GM12878 (cell line): ENCODE measurements around the gene PRDM12. TPM values are rescaled to one million over a fixed set of nuclear protein-coding genes. Genes with fewer than 3 reads are reported as not detected.

Source experiments
- ATAC-seq: fragments of 200-7000 bp; cut with Tn5 transposase; 3 replicates; pipeline ENCODE4 v1.9.1; 2020; ENCODE audit warnings: mild to moderate bottlenecking, moderate library complexity
- BruUV-seq: library from RNA; stranded (reverse); fragments of 400-500 nt; replicated peaks from 2 replicates; lab custom pipeline; 2021; lab: Mats Ljungman, UMichigan
- CTCF ChIA-PET: fragments of 300-600 bp; sonication (Branson Sonifier 250); formaldehyde crosslinking; extraction: SDS; loops from one replicate; lab custom pipeline; 2021; ENCODE audit warnings: inconsistent platforms; lab: Yijun Ruan, JAX
- POLR2A ChIA-PET: fragments of 350-600 bp; formaldehyde crosslinking; extraction: SDS; loops from one replicate; lab custom pipeline; 2021; ENCODE audit warnings: inconsistent platforms; lab: Charles Lee
- RAD21 ChIA-PET: fragments of 300-600 bp; sonication (Branson Sonifier 250); formaldehyde crosslinking; loops from one replicate; lab custom pipeline; 2023; ENCODE audit warnings: antibody characterized with exemption; ENCODE audit not compliant: unreplicated experiment; lab: Charles Lee
- SMC1A ChIA-PET: fragments of 300-600 bp; sonication (Branson Sonifier 250); formaldehyde crosslinking; loops from one replicate; lab custom pipeline; 2023; ENCODE audit not compliant: unreplicated experiment, uncharacterized antibody; lab: Charles Lee
- DNase-seq: peaks from one replicate; pipeline ENCODE4 v3.0.0-alpha.2; 2011; ENCODE audit warnings: low read depth, low spot score
- FAIRE-seq: peaks from 3 replicates; lab custom pipeline; 2011; peaks lifted over from hg19 to GRCh38; lab: Jason Lieb, UNC
- H2AFZ ChIP-seq: 2 replicates; pipeline ENCODE4 v1.6.0; 2011; ENCODE audit warnings: low read depth, low read length, control low read depth; ENCODE audit not compliant: control insufficient read depth
- H3K27ac ChIP-seq: 2 replicates; pipeline ENCODE4 v1.5.1; 2011; ENCODE audit warnings: control low read depth; ENCODE audit not compliant: control insufficient read depth, insufficient read depth
- H3K27me3 ChIP-seq, 2 experiments: replicated peaks in 1 of 2; 2 replicates each; pipeline versions ENCODE4 v1.6.0 to v1.6.1; 2011; ENCODE audit warnings: low read length in 1 of 2; ENCODE audit not compliant: control insufficient read depth in 2 of 2, insufficient read depth in 2 of 2
- H3K36me3 ChIP-seq, 2 experiments: 2 replicates each; pipeline ENCODE4 v1.5.1; 2011; ENCODE audit warnings: low read length in 1 of 2; ENCODE audit not compliant: control insufficient read depth in 2 of 2, insufficient read depth in 2 of 2
- H3K4me1 ChIP-seq: 2 replicates; pipeline ENCODE4 v1.6.1; 2011; ENCODE audit warnings: mild to moderate bottlenecking, low read length, moderate library complexity, mixed read lengths; ENCODE audit not compliant: control insufficient read depth, insufficient read depth
- H3K4me2 ChIP-seq: 2 replicates; pipeline ENCODE4 v1.6.0; 2011; ENCODE audit warnings: control low read depth; ENCODE audit not compliant: control insufficient read depth, insufficient read depth
- H3K4me3 ChIP-seq: fragments of 200-600 bp; sonication (generic); 2 replicates; pipeline ENCODE4 v1.5.1; 2016
- H3K79me2 ChIP-seq: 2 replicates; pipeline ENCODE4 v1.6.0; 2011; ENCODE audit warnings: low read length; ENCODE audit not compliant: control insufficient read depth, insufficient read depth
- H3K9ac ChIP-seq: 2 replicates; pipeline ENCODE4 v1.8.0; 2011; ENCODE audit warnings: low read length, control low read depth, mixed read lengths; ENCODE audit not compliant: control insufficient read depth, insufficient read depth
- H3K9me3 ChIP-seq: replicated peaks from 3 replicates; pipeline ENCODE4 v1.5.1; 2011; ENCODE audit warnings: mild to moderate bottlenecking, low read length; ENCODE audit not compliant: control insufficient read depth, insufficient read depth
- H4K20me1 ChIP-seq: 2 replicates; pipeline ENCODE4 v1.6.0; 2011; ENCODE audit not compliant: control insufficient read depth, insufficient read depth
- BMI1 ChIP-seq: fragments of 450-650 bp; IDR thresholded peaks from 2 replicates; pipeline ENCODE4 v1.6.1; 2016; ENCODE audit warnings: mild to moderate bottlenecking, moderate library complexity, borderline replicate concordance
- CREB1 ChIP-seq: IDR thresholded peaks from 2 replicates; pipeline ENCODE4 v1.6.1; 2012; ENCODE audit warnings: low read depth, mild to moderate bottlenecking, inconsistent platforms
- EED ChIP-seq: sonication (generic); IDR thresholded peaks from 2 replicates; pipeline ENCODE4 v1.6.1; 2016; ENCODE audit warnings: antibody characterized with exemption, low read depth
- KLF5 ChIP-seq: fragments of 450-650 bp; IDR thresholded peaks from 2 replicates; pipeline ENCODE4 v1.6.1; 2014; ENCODE audit warnings: mild to moderate bottlenecking; ENCODE audit not compliant: partially characterized antibody
- MTA3 ChIP-seq: IDR thresholded peaks from 2 replicates; pipeline ENCODE4 v1.6.1; 2012; ENCODE audit warnings: low read length, inconsistent platforms, borderline replicate concordance
- NBN ChIP-seq: fragments of 450-650 bp; IDR thresholded peaks from 2 replicates; pipeline ENCODE4 v1.6.1; 2016
- PKNOX1 ChIP-seq: fragments of 450-650 bp; IDR thresholded peaks from 2 replicates; pipeline ENCODE4 v1.6.1; 2016; ENCODE audit warnings: mild to moderate bottlenecking
- PML ChIP-seq: IDR thresholded peaks from 2 replicates; pipeline ENCODE4 v1.6.1; 2012; ENCODE audit warnings: low read length, inconsistent platforms
- TCF12 ChIP-seq: IDR thresholded peaks from 2 replicates; pipeline ENCODE4 v1.6.1; 2011; ENCODE audit warnings: low read depth, mild to moderate bottlenecking, low read length
- WGBS: methylation state at CpG from one replicate; pipeline ENCODE4 v1.1.6; 2016; ENCODE audit warnings: low lambda C conversion rate; ENCODE audit not compliant: insufficient replicate concordance, insufficient coverage; ENCODE audit errors: missing lambda C conversion rate; 5-methylcytosine and 5-hydroxymethylcytosine counted together
- in situ Hi-C: fragments of 300-500 bp; cut with MboI; formaldehyde crosslinking; loops from 9 replicates; pipeline ENCODE4 v1.14.3; 2018; ENCODE audit warnings: mixed read lengths
- intact Hi-C: fragments of 100-400 bp; cut with micrococcal nuclease; formaldehyde crosslinking; loops from one replicate; pipeline ENCODE4 v1.14.2; 2022; ENCODE audit not compliant: unreplicated experiment
- polyA plus RNA-seq, 11 experiments: library from polyadenylated mRNA; depleted of rRNA in 4 of 11; unstranded in 6 of 11; stranded (reverse) in 5 of 11; fragments of >200 nt; fragmentation: Nextera tagmentation in 4 of 11; fragmentation: Illumina TruSeq in 1 of 11; extraction: Ambion mirVana in 4 of 11; extraction: Trizol in 1 of 11; gene quantifications; 1 replicate in 1 of 11; 2 replicates in 10 of 11; pipeline versions ENCODE4 v1.2.1 to v1.2.3, GENCODE V29; 2011 to 2016; ENCODE audit warnings: inconsistent platforms in 2 of 11, missing spikeins in 2 of 11, low read depth in 1 of 11
- total RNA-seq, 4 experiments: library from RNA; depleted of rRNA in 3 of 4; stranded (reverse); fragments of >200 nt in 3 of 4; fragmentation: Illumina TruSeq in 1 of 4; extraction: Trizol in 1 of 4; gene quantifications; 2 replicates each; pipeline versions ENCODE4 v1.2.1 to v1.2.3, GENCODE V29; 2013 to 2021

PRDM12 gene
- total and polyA plus RNA-seq, 10 of the 15 experiments (the other 5 are each of a cell fraction or from before 2014, with no cell fraction given), result not detected

- TF ChIP-seq PKNOX1, result no peak
- TF ChIP-seq CREB1, result no peak
Measured at GRCh38 chr9:130630506-130631330, 33.7 kb upstream of the PRDM12 start (continued).

GRCh38 chr9:130631331-130632080 lies 32.9 kb upstream of the PRDM12 start:
- ChIA-PET POLR2A (no interaction called here), RAD21 (no interaction called here), SMC1A (no interaction called here), CTCF (no interaction called here)
- BruUV-seq, result no TSS peak
- H3K27ac ChIP-seq, result no peak overlapping the region
- in situ Hi-C loops (no loop called here), intact Hi-C loops (no loop called here)
- FAIRE-seq, result no peak
- 93% methylated on average over 22 of the region's 22 CpGs for WGBS
- no peak overlapping the region for H3K9ac ChIP-seq
- no peak overlapping the region for H3K4me3 ChIP-seq
- H3K27me3 ChIP-seq, result no peaks in the 10 kb centered on the region
- DNase-seq, result no peak
- H3K79me2 ChIP-seq, result no peaks in the 10 kb centered on the region
- H2AFZ ChIP-seq, result no peak overlapping the region
- no peak for TF ChIP-seq KLF5
- TF ChIP-seq PML, result no peak
- TF ChIP-seq NBN, result no peak
- TF ChIP-seq BMI1, result no peak
- TF ChIP-seq MTA3, result no peak
- no peak for TF ChIP-seq EED
- TF ChIP-seq TCF12, result no peak
- no peaks in the 10 kb centered on the region for H4K20me1 ChIP-seq
- no peaks in the 10 kb centered on the region for H3K4me1 ChIP-seq
- H3K36me3 ChIP-seq, result peaks cover 5 to 43% of the 10 kb centered on the region in 2 experiments; a peak in 3 of 4 replicates
- H3K4me2 ChIP-seq, result no peak overlapping the region
- H3K9me3 ChIP-seq, result no peaks in the 10 kb centered on the region
- no peak for ATAC-seq
